ENCODE measurements around the gene LYSMD4.

DNA sequence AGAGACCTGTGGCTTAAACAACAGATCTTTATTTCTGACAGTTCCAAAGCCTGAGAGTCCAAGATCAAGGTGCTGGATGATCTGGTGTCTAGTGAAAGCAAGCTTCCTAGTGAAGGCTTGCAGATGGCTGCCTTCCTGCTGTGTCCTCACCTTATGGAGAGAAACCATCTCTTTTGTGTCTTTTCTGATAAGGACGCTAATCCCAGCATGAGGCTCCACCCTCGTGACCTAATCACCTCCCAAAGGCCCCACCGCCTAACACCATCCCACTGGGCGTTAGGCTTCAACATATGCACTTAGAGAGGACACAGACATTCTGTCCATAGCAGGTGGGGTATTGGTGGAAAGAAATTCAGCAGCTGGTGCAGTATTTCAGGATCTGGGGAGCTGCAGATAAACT lies 19.8 kb upstream of the LYSMD4 start:
- TF ChIP-seq ONECUT2 (CRISPR knock-in tag; IDR thresholded peaks at IDR 0.05) (no peak), RNF2 (conservative IDR thresholded peaks at IDR 0.05; ENCODE audit: low read depth) (no peak), ZNF770 (CRISPR knock-in tag; IDR thresholded peaks at IDR 0.05) (no peak), EP300 (IDR thresholded peaks at IDR 0.05; ENCODE audit: low read depth in 2 of 2, low read length in 2 of 2) (no peak), EP300 (CRISPR knock-in tag; IDR thresholded peaks at IDR 0.05; ENCODE audit: borderline replicate concordance) (no peak), ZNF160 (CRISPR knock-in tag; IDR thresholded peaks at IDR 0.05) (no peak), ZNF367 (CRISPR knock-in tag; IDR thresholded peaks at IDR 0.05; ENCODE audit: borderline replicate concordance) (no peak), PHB2 (IDR thresholded peaks at IDR 0.05; ENCODE audit: partially characterized antibody) (no peak), ETV6 (CRISPR knock-in tag; conservative IDR thresholded peaks at IDR 0.05) (no peak), CTCF (CRISPR knock-in tag; IDR thresholded peaks at IDR 0.05) (no peak), RNF219 (CRISPR knock-in tag; IDR thresholded peaks at IDR 0.05) (no peak), ATF4 (CRISPR knock-in tag; IDR thresholded peaks at IDR 0.05) (no peak), HDAC2 (CRISPR knock-in tag; IDR thresholded peaks at IDR 0.05) (no peak)
- TF ChIP-seq, protein P1, sequence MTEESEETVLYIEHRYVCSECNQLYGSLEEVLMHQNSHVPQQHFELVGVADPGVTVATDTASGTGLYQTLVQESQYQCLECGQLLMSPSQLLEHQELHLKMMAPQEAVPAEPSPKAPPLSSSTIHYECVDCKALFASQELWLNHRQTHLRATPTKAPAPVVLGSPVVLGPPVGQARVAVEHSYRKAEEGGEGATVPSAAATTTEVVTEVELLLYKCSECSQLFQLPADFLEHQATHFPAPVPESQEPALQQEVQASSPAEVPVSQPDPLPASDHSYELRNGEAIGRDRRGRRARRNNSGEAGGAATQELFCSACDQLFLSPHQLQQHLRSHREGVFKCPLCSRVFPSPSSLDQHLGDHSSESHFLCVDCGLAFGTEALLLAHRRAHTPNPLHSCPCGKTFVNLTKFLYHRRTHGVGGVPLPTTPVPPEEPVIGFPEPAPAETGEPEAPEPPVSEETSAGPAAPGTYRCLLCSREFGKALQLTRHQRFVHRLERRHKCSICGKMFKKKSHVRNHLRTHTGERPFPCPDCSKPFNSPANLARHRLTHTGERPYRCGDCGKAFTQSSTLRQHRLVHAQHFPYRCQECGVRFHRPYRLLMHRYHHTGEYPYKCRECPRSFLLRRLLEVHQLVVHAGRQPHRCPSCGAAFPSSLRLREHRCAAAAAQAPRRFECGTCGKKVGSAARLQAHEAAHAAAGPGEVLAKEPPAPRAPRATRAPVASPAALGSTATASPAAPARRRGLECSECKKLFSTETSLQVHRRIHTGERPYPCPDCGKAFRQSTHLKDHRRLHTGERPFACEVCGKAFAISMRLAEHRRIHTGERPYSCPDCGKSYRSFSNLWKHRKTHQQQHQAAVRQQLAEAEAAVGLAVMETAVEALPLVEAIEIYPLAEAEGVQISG (CRISPR knock-in tag; IDR thresholded peaks at IDR 0.05): no peak

Data from HepG2 (cell line).